Stimulated activated CD8-positive, alpha-beta memory T cell treated with anti-CD3 and anti-CD28 coated beads, Interleukin-7, amount 100 ng/mL, for 1 hour (primary cell): ENCODE results near the gene EHD4.

Source experiments
- DNase-seq, 2 donors: peaks; one replicate each; pipeline ENCODE4 v3.0.0-alpha.2; 2020; ENCODE audit warnings: low read depth in 2 of 2

EHD4 gene

DNA sequence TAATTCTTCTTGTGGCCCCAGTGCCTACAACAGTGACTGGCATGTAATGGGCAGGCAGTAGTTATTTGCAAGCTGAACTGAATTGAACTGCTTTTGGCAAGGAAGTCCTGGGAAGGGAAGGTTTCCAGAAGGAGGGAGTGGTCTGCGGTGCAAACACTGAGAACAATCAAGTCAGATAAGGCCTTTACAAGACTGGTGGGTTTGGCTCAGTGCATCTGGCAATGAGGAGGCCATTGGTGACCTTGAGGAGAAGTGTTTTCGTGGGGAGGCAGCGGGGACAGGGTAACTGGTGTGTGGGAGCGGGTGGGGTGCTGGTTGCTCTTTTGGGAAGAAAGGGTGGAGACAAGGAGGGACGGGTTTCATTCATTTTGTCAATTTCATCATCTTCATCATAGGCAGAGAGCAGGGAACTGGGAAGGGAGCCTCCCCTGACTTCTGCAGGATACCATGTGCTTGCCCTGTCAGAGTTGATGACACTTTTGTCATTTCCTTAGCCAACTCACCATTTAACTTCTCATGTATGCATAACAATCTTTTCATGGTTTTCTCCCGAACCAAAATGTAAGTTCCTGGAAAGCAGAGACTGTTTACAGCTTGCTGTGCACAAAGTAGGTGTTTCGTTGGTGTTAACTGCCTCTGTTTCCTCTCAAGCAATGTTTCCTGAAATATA, 8.4 kb upstream of the EHD4 start:
- DNase-seq, result no peak

DNA sequence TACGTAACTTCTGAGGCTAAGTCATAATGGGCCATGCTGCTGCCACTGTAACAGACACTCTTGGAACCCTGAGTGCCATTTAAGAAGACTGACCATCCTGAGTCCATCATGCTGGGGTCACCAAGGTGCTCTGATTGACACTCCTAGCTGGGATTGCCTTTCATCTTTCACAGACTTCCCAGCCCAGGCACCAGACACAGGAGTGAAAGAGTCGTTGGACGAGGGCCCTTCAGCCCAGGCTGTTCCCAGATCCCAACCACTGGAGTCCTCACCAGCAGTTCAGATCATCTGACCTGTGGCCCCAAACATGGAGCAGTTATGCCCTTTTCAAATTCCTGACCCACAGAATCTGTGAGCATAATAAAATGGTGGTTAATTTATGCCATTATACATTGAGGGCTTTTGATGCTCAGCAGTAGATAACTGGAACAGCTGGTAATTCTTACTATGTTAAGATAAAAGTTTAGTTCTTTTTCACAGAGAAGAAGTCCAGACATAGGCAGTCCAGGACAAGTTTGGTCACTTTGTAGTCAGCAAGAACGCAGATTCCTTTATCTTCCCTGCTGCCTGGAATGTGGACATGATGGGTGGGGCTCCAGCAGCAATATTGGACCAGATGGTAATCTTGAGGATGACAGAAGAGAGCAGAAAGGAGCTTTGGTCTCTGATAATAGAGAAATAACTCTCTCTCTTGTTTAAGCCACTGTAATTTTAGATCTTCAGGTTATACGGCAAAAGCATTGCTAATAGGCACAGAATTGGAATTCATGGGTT, 7.3 kb upstream of the EHD4 start:
- no peak for DNase-seq

GRCh38 chr15:41978534-41978933, 6.2 kb upstream of the EHD4 start:
- DNase-seq, result no peak

DNA sequence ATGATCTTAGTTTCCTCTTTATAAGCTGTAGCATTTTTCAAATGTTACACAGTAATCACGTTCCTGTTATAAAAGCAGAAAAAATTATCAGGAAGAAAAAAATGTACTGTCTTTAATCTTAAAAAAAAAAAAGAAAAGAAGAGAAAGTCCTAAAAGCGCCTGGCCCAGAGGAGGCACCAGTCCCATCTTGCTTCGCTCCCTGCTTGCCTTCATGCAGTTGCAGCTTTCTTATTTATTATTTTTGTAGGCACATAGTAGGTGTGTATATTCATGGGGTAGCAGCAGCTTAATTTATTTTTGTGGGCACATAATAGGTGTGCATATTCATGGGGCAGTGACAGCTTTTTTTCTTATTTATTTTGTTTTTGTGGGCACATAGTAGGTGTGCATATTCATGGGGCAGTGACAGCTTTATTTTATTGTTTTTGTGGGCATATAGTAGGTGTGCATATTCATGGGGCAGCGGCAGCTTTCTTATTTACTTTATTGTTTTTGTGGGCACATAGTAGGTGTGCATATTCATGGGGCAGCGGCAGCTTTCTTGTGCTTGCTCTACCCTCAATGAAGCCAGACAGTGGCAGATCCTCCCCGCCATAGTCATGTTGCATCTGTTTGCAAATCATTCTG, 5.5 kb upstream of the EHD4 start:
- DNase-seq, result no peak

- DNase-seq, result no peak
Observed at GRCh38 chr15:41975669-41976068, 3.3 kb upstream of the EHD4 start.

GRCh38 chr15:41974041-41974440, 1.7 kb upstream of the EHD4 start:
- DNase-seq, result no peak

GRCh38 chr15:41971895-41972252, 483 bp downstream of the EHD4 start:
- no peak for DNase-seq

GRCh38 chr15:41971089-41971894, 1.1 kb downstream of the EHD4 start:
- DNase-seq, result peak; percentile 39 to 48

DNA sequence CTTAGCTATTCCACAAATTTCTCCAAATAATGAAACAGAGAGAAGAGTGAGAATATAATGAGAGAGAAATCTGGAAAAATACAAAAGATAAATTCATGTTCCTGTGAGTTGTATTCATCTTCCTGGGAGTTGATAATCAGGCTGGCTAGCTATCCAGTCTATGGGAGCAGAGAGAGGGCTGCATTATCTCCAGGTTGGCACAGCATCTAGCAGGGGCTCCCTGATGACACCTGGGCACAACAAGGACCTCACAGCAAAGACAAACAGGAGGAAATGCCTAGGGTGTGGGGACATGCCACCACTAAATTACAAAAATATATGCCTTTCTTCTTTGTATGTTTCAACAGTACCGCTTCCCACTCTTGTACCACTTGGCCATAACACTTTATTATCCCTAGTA, 1.9 kb downstream of the EHD4 start:
- no peak for DNase-seq

DNA sequence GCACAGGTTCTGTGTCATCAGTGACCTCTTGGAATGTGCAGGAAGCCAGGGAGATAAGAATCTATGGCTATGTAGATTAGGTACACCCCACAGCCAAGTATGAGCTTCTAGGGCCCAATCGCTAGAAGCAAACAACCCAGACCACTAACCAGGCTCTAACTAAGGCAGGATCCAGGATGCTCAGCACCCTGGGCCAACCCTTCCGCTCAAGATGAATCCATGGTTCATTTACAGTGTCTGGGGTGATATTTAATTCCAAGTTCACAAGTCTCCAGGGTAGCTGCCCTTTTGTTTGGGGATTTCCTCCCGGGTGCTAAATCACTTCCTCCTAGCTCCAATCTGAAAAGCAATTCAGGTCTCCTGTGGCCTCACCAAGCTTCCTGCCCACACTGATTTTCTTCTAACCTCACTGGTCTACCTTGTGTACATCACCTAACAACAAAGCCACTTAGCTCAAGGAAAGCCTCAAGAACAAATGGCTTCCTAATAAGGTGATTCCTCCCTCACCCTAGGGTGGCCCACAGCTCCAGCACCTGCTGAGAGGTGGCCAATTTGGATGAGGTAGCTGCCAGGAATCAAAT, 2.4 kb downstream of the EHD4 start:
- no peak for DNase-seq

GRCh38 chr15:41968701-41969100, 3.7 kb downstream of the EHD4 start:
- DNase-seq, result no peak

DNA sequence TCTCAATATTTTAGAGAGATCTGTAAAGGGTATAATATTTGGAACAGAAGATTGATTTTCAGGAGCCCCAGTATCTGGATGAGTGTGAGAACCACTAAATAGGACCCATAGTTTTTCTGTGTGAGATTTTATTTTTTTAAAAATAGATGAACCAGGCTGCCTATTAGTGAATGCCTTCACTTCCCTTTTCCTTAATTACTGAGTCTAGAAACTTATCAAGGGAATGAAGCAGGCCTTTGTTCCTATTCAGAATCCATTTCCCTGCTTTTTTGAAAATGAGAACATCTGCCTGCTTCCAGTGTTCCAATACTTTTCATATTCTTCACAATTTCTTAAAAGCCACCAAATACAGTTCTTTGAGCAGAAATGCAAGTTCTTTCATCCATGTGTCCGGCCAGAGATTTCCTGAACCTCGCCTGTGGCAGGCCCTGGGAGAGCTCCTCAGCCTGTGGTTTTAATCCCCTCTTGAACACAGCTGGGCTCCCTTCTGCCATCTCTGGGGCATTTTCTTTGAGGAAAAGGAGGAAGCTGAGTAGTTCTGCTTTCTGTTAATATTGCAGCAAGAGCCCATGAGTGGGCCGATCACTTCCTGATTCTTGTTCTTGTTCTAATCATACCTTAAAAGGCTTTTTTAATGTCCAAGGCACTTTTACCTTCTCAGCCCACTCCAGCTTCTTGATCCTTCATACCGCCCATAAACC, 4.7 kb downstream of the EHD4 start:
- no peak for DNase-seq

DNA sequence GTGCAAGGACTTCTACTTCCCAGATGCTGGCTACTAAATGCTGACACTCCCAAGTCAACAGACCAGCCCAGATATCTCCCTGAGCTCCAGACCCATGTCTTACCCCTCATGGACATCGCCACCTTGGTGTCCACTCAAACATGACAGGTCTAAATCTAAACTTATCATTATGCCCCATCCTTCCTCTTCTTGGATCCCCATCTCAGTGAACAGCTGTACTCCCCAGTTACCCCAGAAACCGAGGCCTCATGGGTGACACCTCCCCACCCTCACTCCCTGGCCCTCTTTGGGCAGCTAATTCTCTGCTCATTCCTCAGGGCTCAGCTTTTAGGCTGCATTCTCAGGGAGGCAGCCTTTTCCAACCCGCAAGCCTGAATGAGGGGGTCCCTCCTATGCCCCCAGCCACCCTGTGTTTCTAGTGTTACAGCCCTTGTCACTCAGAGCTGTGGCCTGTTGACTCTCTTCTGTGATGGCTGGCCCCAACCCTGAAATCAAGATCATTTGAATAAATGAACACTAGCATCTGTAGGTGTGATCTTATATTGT, 5.4 kb downstream of the EHD4 start:
- DNase-seq, result no peak

DNA sequence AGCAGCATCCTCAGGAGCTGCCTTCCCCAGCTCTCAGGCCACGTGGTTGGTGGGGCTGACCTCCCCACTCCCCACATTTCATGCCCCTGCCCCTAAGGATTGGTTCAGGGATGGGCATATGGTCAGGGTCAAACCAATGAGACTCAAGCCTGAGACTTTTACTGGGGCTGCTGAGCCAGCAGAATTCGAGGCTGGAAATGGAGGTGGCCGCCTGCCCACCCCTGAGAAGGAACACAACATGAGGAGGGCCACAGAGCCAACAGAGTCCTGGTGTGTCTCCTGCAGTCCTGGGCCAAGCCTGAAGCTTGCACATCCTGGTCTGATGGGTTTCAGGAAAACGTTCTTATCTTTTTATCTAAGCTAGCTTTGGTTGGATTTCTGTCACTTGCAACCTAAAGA, 5.9 kb downstream of the EHD4 start:
- no peak for DNase-seq

GRCh38 chr15:41965441-41966413, 6.6 kb downstream of the EHD4 start:
- DNase-seq, result no peak

DNA sequence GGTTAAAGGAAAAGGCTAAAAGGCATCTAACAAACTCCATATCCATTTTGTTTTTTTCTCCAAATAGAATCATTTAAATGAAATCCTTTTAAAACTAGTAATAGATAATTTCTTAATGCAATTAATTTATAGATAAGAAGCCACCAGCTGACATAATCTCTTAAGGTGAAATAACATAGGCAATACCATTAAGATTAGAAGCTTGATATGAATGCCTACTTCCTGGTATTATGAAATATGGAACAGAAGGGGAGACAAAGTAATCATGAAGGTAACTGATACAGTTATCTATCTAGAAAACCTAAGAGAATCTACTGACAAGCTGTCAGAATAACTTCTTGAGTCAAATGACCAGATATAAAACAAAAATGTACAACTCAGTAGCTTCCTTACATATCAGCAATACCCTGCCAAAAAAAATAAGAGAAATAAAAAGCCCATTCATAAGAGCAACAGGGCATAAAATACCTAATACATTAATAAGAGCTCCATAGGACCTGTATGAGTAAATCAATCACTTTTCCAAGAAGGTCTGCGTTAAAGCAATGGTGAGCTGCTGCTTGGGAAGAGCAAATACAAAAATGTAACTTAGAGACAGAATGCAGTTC, 10.7 kb downstream of the EHD4 start:
- DNase-seq, result no peak

- DNase-seq, result no peak
Observed at GRCh38 chr15:41961001-41961518, 11.3 kb downstream of the EHD4 start.

- DNase-seq, result no peak
Observed at GRCh38 chr15:41958002-41958420, 14.3 kb downstream of the EHD4 start.
